HUDEP-2 (cell line): ENCODE data around the gene ARSA.

Source experiments
- DNase-seq, 76 experiments: peaks; one replicate each; lab custom pipeline; 2025; ENCODE audit not compliant: unreplicated experiment in 76 of 76; lab: John Stamatoyannopoulos, UW

Gene ARSA

GRCh38 chr22:50582493-50583293 is 45.3 kb downstream of the ARSA start, which contains the start of gene CHKB:
CHKB (minus strand) TSS chr22:50582849; CDS start chr22:50582781, 68 bp downstream.
- peak; percentile 36 to 99 (median 96) for DNase-seq

GRCh38 chr22:50581950-50582492 is 45.9 kb downstream of the ARSA start:
- peak in 2 of 76 experiments; percentile 15 to 45 for DNase-seq

GRCh38 chr22:50581031-50581949 is 46.7 kb downstream of the ARSA start:
- no peak for DNase-seq

- DNase-seq: no peak
These were observed 48.2 kb downstream of the ARSA start for GRCh38 chr22:50579752-50580151.

- no peak for DNase-seq
These were observed 49.1 kb downstream of the ARSA start for GRCh38 chr22:50578776-50579310.

- DNase-seq: no peak
These were observed 49.8 kb downstream of the ARSA start, which contains the start of gene CPT1B for GRCh38 chr22:50577987-50578775. CPT1B (minus strand) TSS chr22:50578427; CDS start chr22:50577915, 512 bp downstream.

GRCh38 chr22:50577697-50577986 is 50.3 kb downstream of the ARSA start:
- DNase-seq: no peak

GRCh38 chr22:50576806-50577696 is 50.9 kb downstream of the ARSA start:
- DNase-seq: no peak

- DNase-seq: peak in 17 of 76 experiments; percentile 2 to 44 (median 10)
These were observed 51.9 kb downstream of the ARSA start for GRCh38 chr22:50576070-50576469.

- no peak for DNase-seq
These were observed 52.5 kb downstream of the ARSA start for GRCh38 chr22:50575426-50575941.
